CD4-positive, alpha-beta T cell (primary cell): ENCODE results near the gene RNF130. TPM values are rescaled to one million over a fixed set of nuclear protein-coding genes. Genes with fewer than 3 reads are reported as not detected.
A peak's percentile ranks its signal among the peaks of the same experiment; 100 is the strongest.

Experiments used
- ATAC-seq: fragments of 200-7000 bp; cut with Tn5 transposase; one replicate; pipeline ENCODE4 v1.10.0; 2022; ENCODE audit warnings: mild to moderate bottlenecking; ENCODE audit not compliant: poor library complexity
- CTCF ChIA-PET: fragments of 350-600 bp; sonication (Branson Sonifier 250); formaldehyde crosslinking; loops from one replicate; lab custom pipeline; 2021; ENCODE audit warnings: antibody characterized with exemption, inconsistent platforms; lab: Charles Lee
- POLR2A ChIA-PET: fragments of 350-600 bp; sonication (Branson Sonifier 250); formaldehyde crosslinking; loops from one replicate; lab custom pipeline; 2021; ENCODE audit warnings: antibody characterized with exemption, inconsistent platforms; lab: Charles Lee
- DNase-seq, 14 experiments: peaks; one replicate each; pipeline ENCODE4 v3.0.0-alpha.2; 2013 to 2020; ENCODE audit warnings: mixed read lengths in 2 of 14
- H3K27ac ChIP-seq, 2 donors: one replicate each; pipeline versions ENCODE4 v1.5.1 to v1.7.0; 2013; ENCODE audit warnings: low read length in 2 of 2, low read depth in 1 of 2, mild to moderate bottlenecking in 1 of 2
- H3K27me3 ChIP-seq, 2 experiments: 1 replicate in 1 of 2; 2 replicates in 1 of 2; pipeline versions ENCODE4 v1.6.1 to v1.7.0; 2013; ENCODE audit warnings: low read length in 2 of 2, control low read depth in 1 of 2, mild to moderate bottlenecking in 1 of 2, moderate library complexity in 1 of 2; ENCODE audit not compliant: insufficient read depth in 2 of 2, control insufficient read depth in 1 of 2
- H3K36me3 ChIP-seq: one replicate; pipeline ENCODE4 v1.6.1; 2013; ENCODE audit warnings: low read length, control low read depth; ENCODE audit not compliant: insufficient read depth
- H3K4me1 ChIP-seq: one replicate; pipeline ENCODE4 v1.6.1; 2013; ENCODE audit warnings: low read length, control low read depth; ENCODE audit not compliant: insufficient read depth
- H3K4me3 ChIP-seq: one replicate; pipeline ENCODE4 v1.5.1; 2013; ENCODE audit warnings: mild to moderate bottlenecking, low read length, moderate library complexity
- H3K9me3 ChIP-seq, 2 experiments: 1 replicate in 1 of 2; 2 replicates in 1 of 2; pipeline versions ENCODE4 v1.6.1 to v1.7.0; 2013; ENCODE audit warnings: low read length in 2 of 2, mild to moderate bottlenecking in 2 of 2, control low read depth in 1 of 2, moderate library complexity in 1 of 2; ENCODE audit not compliant: control insufficient read depth in 1 of 2, insufficient read depth in 1 of 2
- H3K27ac Mint-ChIP-seq: one replicate; pipeline ENCODE4 v1.8.0; 2020; ENCODE audit warnings: mixed read lengths
- H3K27me3 Mint-ChIP-seq: one replicate; pipeline ENCODE4 v1.8.0; 2021; ENCODE audit warnings: mixed read lengths
- H3K36me3 Mint-ChIP-seq: one replicate; pipeline ENCODE4 v1.8.0; 2021; ENCODE audit warnings: low read depth, mixed read lengths
- H3K4me1 Mint-ChIP-seq: one replicate; pipeline ENCODE4 v1.8.0; 2021; ENCODE audit warnings: low read depth, mixed read lengths
- H3K4me3 Mint-ChIP-seq: one replicate; pipeline ENCODE4 v1.8.0; 2020; ENCODE audit warnings: mild to moderate bottlenecking, mixed read lengths
- H3K9me3 Mint-ChIP-seq: one replicate; pipeline ENCODE4 v1.8.0; 2020; ENCODE audit warnings: mixed read lengths
- CTCF ChIP-seq: fragments of 200-600 bp; IDR thresholded peaks from one replicate; pipeline ENCODE4 v1.8.0; 2022; ENCODE audit warnings: antibody characterized with exemption, mild to moderate bottlenecking
- intact Hi-C, 2 experiments: fragments of 100-400 bp; cut with DNase I in 1 of 2; cut with micrococcal nuclease in 1 of 2; formaldehyde crosslinking; loops; one replicate each; pipeline versions ENCODE4 v1.15.1 to v1.9.0; 2023 to 2025; cut with DNase I, micrococcal nuclease
- total RNA-seq, 174 experiments: library from RNA in 2 of 174; stranded (reverse) in 2 of 174; gene quantifications; one replicate each; pipeline ENCODE4 v1.2.3 and lab custom pipeline; 2021 to 2026

Gene RNF130
- total RNA-seq, 2 experiments from 2014 or later, result 18.2 to 19.1 TPM

- no peak for TF ChIP-seq CTCF
- Histone ChIP-seq H3K27me3 (no peaks in the 10 kb centered on the region), H3K27ac (no peak overlapping the region), H3K9me3 (no peaks in the 10 kb centered on the region), H3K4me3 (no peak overlapping the region), H3K36me3 (peaks cover 6% of the 10 kb centered on the region), H3K4me1 (no peaks in the 10 kb centered on the region)
- no peaks in the 10 kb centered on the region for H3K9me3 Mint-ChIP-seq
- no peak overlapping the region for H3K27ac Mint-ChIP-seq
- DNase-seq (no peak), ATAC-seq (no peak)
- peaks cover 36% of the 10 kb centered on the region for H3K36me3 Mint-ChIP-seq
- intact Hi-C loops, result no loop called here
- H3K4me3 Mint-ChIP-seq, result no peak overlapping the region
- no peaks in the 10 kb centered on the region for H3K27me3 Mint-ChIP-seq
- CTCF ChIA-PET, result no interaction called here
- POLR2A ChIA-PET, result no interaction called here
- no peaks in the 10 kb centered on the region for H3K4me1 Mint-ChIP-seq
Observed at GRCh38 chr5:180009581-180009980, 62.0 kb downstream of the RNF130 start.

DNA sequence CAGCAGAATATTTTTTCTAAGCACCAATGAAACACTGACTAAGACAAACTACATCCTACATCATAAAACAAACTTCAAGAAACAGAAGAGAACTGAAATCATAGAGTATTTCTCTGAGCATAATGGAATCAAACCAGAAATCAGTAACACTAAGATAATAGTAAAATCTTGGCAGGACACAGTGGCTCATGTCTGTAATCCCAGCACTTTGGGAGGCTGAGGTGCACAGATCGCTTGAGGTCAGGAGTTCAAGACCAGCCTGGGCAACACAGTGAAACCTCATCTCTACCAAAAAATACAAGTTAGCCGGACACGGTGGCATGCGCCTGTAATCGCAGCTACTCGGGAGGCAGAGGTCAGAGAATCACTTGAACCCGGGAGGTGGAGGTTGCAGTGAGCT lies 63.1 kb downstream of the RNF130 start:
- H3K36me3 Mint-ChIP-seq, result peaks cover 37% of the 10 kb centered on the region
- ATAC-seq (no peak), DNase-seq (no peak)
- H3K27me3 ChIP-seq, result no peaks in the 10 kb centered on the region
- no peak overlapping the region for H3K4me3 ChIP-seq
- H3K27me3 Mint-ChIP-seq, result no peaks in the 10 kb centered on the region
- H3K9me3 ChIP-seq, result no peaks in the 10 kb centered on the region
- H3K4me1 Mint-ChIP-seq, result no peaks in the 10 kb centered on the region
- intact Hi-C loops, result no loop called here
- H3K4me3 Mint-ChIP-seq, result no peak overlapping the region
- CTCF ChIA-PET, result interaction anchor here (0.7 kb wide), 1 partner anchor 12 kb away, joined by 4 read pairs; no protein-coding TSS in a partner anchor
- H3K27ac ChIP-seq, result no peak overlapping the region
- no peaks in the 10 kb centered on the region for H3K4me1 ChIP-seq
- POLR2A ChIA-PET, result no interaction called here
- H3K36me3 ChIP-seq, result peaks cover 6% of the 10 kb centered on the region
- TF ChIP-seq CTCF, result no peak
- H3K27ac Mint-ChIP-seq, result no peak overlapping the region
- no peaks in the 10 kb centered on the region for H3K9me3 Mint-ChIP-seq

DNA sequence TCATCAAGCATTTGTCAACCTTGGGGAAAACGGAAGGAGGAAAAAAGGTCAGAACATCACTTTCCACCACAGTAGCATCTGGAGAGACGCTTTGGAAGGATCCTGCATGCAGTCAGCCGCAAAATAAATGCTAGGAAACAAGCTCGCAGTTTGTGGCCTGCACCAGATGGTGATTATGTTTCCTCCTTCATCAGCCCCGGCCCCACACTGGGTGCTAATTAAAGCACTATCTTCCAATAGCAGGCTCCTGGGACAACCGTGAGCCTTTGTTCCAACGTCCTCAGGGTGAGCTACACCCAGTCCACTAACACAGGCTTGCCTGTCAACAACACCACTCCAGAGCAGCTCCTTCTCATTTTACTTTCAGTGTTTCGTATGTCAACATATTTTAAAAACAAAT lies 64.0 kb downstream of the RNF130 start:
- H3K27ac Mint-ChIP-seq, result no peak overlapping the region
- no peaks in the 10 kb centered on the region for H3K9me3 Mint-ChIP-seq
- Histone ChIP-seq H3K9me3 (no peaks in the 10 kb centered on the region), H3K4me1 (no peaks in the 10 kb centered on the region), H3K27me3 (no peaks in the 10 kb centered on the region), H3K27ac (no peak overlapping the region), H3K4me3 (no peak overlapping the region), H3K36me3 (peaks cover 6% of the 10 kb centered on the region)
- DNase-seq (peak in 1 of 14 experiments; percentile 3), ATAC-seq (no peak)
- H3K27me3 Mint-ChIP-seq, result no peaks in the 10 kb centered on the region
- H3K4me3 Mint-ChIP-seq, result no peak overlapping the region
- H3K4me1 Mint-ChIP-seq, result no peaks in the 10 kb centered on the region
- ChIA-PET CTCF (interaction anchor here (0.7 kb wide), 1 partner anchor 11 kb away, joined by 4 read pairs; no protein-coding TSS in a partner anchor), POLR2A (no interaction called here)
- no peak for TF ChIP-seq CTCF
- intact Hi-C loops, result no loop called here
- peaks cover 30% of the 10 kb centered on the region for H3K36me3 Mint-ChIP-seq
